ENCODE results near the gene GPR173.

DNA sequence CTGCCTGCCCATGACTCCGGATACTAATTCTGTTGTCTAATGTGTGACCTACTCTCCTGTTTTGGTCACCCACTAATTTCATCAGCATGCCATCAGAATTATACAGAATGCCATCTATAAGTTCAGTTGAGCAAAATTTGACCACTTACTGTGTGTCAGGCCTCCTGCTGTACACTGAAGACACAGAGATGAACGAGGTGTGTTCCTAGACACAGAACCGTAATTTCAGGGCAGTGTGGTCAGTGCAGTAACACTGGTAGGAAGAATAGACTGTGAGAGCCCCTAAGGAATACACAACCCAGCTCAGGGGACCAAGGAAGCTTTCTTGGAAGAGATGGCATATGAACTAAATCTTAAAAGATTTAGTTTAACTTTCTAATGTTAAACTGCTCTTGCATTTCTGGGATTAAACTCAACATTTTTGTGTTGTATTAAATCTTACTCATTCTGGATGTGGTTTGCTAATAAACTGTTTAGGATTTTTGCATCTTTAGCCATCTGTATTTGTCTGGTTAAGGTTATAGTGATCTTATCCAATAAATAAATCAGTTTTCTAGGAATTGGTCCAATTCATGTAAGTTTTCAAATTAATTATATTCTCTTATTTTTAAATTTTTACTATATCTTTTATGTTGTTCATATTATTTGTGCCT, 79.6 kb downstream of the GPR173 start:
- no peak for TF ChIP-seq CTCF (IDR thresholded peaks at IDR 0.05; ENCODE audit: insufficient read depth, low read length, poor library complexity, severe bottlenecking)
- TF ChIP-seq EZH2phosphoT487 (conservative IDR thresholded peaks at IDR 0.05; ENCODE audit: low read length): no peak

Data from SU-DHL-6 (cell line).